Measurements from ENCODE around the gene TWIST2. TPM values are rescaled to one million over a fixed set of nuclear protein-coding genes. Genes with fewer than 3 reads are reported as not detected.

Gene TWIST2
- total and polyA plus RNA-seq, 7 donors = 0.58 to 1.2 (median 0.90) TPM

GRCh38 chr2:238835726-238836301 is 12.1 kb upstream of the TWIST2 start:
- Histone ChIP-seq H3K36me3 (ENCODE audit: insufficient read depth in 1 of 2, low read depth in 1 of 2) (no peaks in the 10 kb centered on the region), H3K27me3 (ENCODE audit: insufficient read depth in 3 of 3, low read length in 2 of 3) (peaks cover 0 to 46% (median 1%) of the 10 kb centered on the region in 3 donors), H3K27ac (no peak overlapping the region), H3K9me3 (no peaks in the 10 kb centered on the region), H3K4me1 (no peaks in the 10 kb centered on the region), H3K4me3 (no peak overlapping the region)
- intact Hi-C loops (cut with DNase I) = no loop called here
- 42 to 51% (median 45%) methylated on average over 7 of the region's 7 CpGs for WGBS, 3 donors
- TF ChIP-seq CTCF (IDR thresholded peaks at IDR 0.05) = no peak
- ATAC-seq (no peak), DNase-seq (no peak)

GRCh38 chr2:238838786-238839327 is 9.0 kb upstream of the TWIST2 start:
- TF ChIP-seq CTCF (IDR thresholded peaks at IDR 0.05) = no peak
- intact Hi-C loops (cut with DNase I) = no loop called here
- Histone ChIP-seq H3K9me3 (no peaks in the 10 kb centered on the region), H3K4me1 (no peaks in the 10 kb centered on the region), H3K36me3 (ENCODE audit: insufficient read depth in 1 of 2, low read depth in 1 of 2) (no peaks in the 10 kb centered on the region), H3K4me3 (no peak overlapping the region), H3K27ac (no peak overlapping the region), H3K27me3 (ENCODE audit: insufficient read depth in 3 of 3, low read length in 2 of 3) (peaks cover 0 to 40% (median 2%) of the 10 kb centered on the region in 3 donors)
- ATAC-seq (no peak), DNase-seq (no peak)

GRCh38 chr2:238839428-238839827 is 8.5 kb upstream of the TWIST2 start:
- DNase-seq (no peak), ATAC-seq (no peak)
- WGBS, 3 donors = 86 to 90% (median 86%) methylated on average over 2 of the region's 2 CpGs
- intact Hi-C loops (cut with DNase I) = no loop called here
- no peak overlapping the region for H3K27ac ChIP-seq
- H3K4me3 ChIP-seq = no peak overlapping the region
- TF ChIP-seq CTCF (IDR thresholded peaks at IDR 0.05) = no peak
- H3K36me3 ChIP-seq (ENCODE audit: insufficient read depth in 1 of 2, low read depth in 1 of 2) = no peaks in the 10 kb centered on the region
- H3K4me1 ChIP-seq = no peaks in the 10 kb centered on the region
- H3K9me3 ChIP-seq = no peaks in the 10 kb centered on the region
- peaks cover 0 to 44% (median 3%) of the 10 kb centered on the region in 3 donors for H3K27me3 ChIP-seq (ENCODE audit: insufficient read depth in 3 of 3, low read length in 2 of 3)

- H3K36me3 ChIP-seq (ENCODE audit: insufficient read depth in 1 of 2, low read depth in 1 of 2) = no peaks in the 10 kb centered on the region
- H3K27me3 ChIP-seq (ENCODE audit: insufficient read depth in 3 of 3, low read length in 2 of 3) = peaks cover 0 to 58% (median 11%) of the 10 kb centered on the region in 3 donors
- no peaks in the 10 kb centered on the region for H3K9me3 ChIP-seq
- intact Hi-C loops (cut with DNase I) = no loop called here
- 60 to 72% (median 69%) methylated on average over 10 of the region's 10 CpGs for WGBS, 3 donors
- no peak overlapping the region for H3K27ac ChIP-seq
- no peak for TF ChIP-seq CTCF (IDR thresholded peaks at IDR 0.05)
- ATAC-seq (no peak), DNase-seq (no peak)
- no peaks in the 10 kb centered on the region for H3K4me1 ChIP-seq
- H3K4me3 ChIP-seq = no peak overlapping the region
Measured at GRCh38 chr2:238841542-238842164, 6.2 kb upstream of the TWIST2 start.
